Measurements from ENCODE around the gene COL6A6. TPM values are rescaled to one million over a fixed set of nuclear protein-coding genes. Genes with fewer than 3 reads are reported as not detected.

Gene COL6A6
- total RNA-seq, 1 experiment from 2014 or later, result not detected

- TF ChIP-seq POLR2AphosphoS5 (IDR thresholded peaks at IDR 0.05; ENCODE audit: low read depth, low read length) (no peak), TCF7L2 (IDR thresholded peaks at IDR 0.05; ENCODE audit: low read depth, low read length) (no peak), SIN3A (IDR thresholded peaks at IDR 0.05; ENCODE audit: borderline replicate concordance, insufficient read depth, low read depth, low read length) (no peak), CTCF (IDR thresholded peaks at IDR 0.05) (no peak), REST (IDR thresholded peaks at IDR 0.05; ENCODE audit: insufficient read depth in 1 of 2, low read depth in 2 of 2, low read length in 1 of 2) (no peak)
- no TSS peak for BruUV-seq (replicated peaks)
- Histone ChIP-seq H3K9me3 (ENCODE audit: control insufficient read depth, insufficient read depth, low read depth, low read length) (no peaks in the 10 kb centered on the region), H3K4me3 (ENCODE audit: low read depth in 2 of 2, low read length in 2 of 2) (no peak overlapping the region), H3K27me3 (ENCODE audit: control insufficient read depth, insufficient read depth, low read length) (peaks cover 20% of the 10 kb centered on the region), H3K36me3 (ENCODE audit: control insufficient read depth, insufficient read depth, low read length) (no peaks in the 10 kb centered on the region), H3K4me1 (ENCODE audit: control insufficient read depth, insufficient read depth, low read length) (no peaks in the 10 kb centered on the region), H3K27ac (ENCODE audit: low read length) (no peak overlapping the region)
- no peak for DNase-seq (ENCODE audit: low read depth, low spot score)
- intact Hi-C loops (cut with micrococcal nuclease; ENCODE audit: unreplicated experiment) (no loop called here), in situ Hi-C loops (cut with HindIII; ENCODE audit: low pct_unique_long_range_greater_than_20kb, low sequenced_read_pairs) (no loop called here)
- POLR2A ChIA-PET, result no interaction called here
- CTCF ChIA-PET, result no interaction called here
- ATAC-seq, result no peak
These were observed 2.8 kb downstream of the COL6A6 start for GRCh38 chr3:130519754-130520153.

- ChIA-PET POLR2A (no interaction called here), CTCF (no interaction called here)
- no peak overlapping the region for H3K4me3 ChIP-seq (ENCODE audit: low read depth in 2 of 2, low read length in 2 of 2)
- BruUV-seq (replicated peaks), result no TSS peak
- H3K9me3 ChIP-seq (ENCODE audit: control insufficient read depth, insufficient read depth, low read depth, low read length), result no peaks in the 10 kb centered on the region
- ATAC-seq (no peak), DNase-seq (ENCODE audit: low read depth, low spot score) (no peak)
- peaks cover 29% of the 10 kb centered on the region for H3K27me3 ChIP-seq (ENCODE audit: control insufficient read depth, insufficient read depth, low read length)
- intact Hi-C loops (cut with micrococcal nuclease; ENCODE audit: unreplicated experiment) (no loop called here), in situ Hi-C loops (cut with HindIII; ENCODE audit: low pct_unique_long_range_greater_than_20kb, low sequenced_read_pairs) (no loop called here)
- no peaks in the 10 kb centered on the region for H3K4me1 ChIP-seq (ENCODE audit: control insufficient read depth, insufficient read depth, low read length)
- no peaks in the 10 kb centered on the region for H3K36me3 ChIP-seq (ENCODE audit: control insufficient read depth, insufficient read depth, low read length)
- TF ChIP-seq TCF7L2 (IDR thresholded peaks at IDR 0.05; ENCODE audit: low read depth, low read length) (no peak), SIN3A (IDR thresholded peaks at IDR 0.05; ENCODE audit: borderline replicate concordance, insufficient read depth, low read depth, low read length) (no peak), POLR2AphosphoS5 (IDR thresholded peaks at IDR 0.05; ENCODE audit: low read depth, low read length) (no peak), CTCF (IDR thresholded peaks at IDR 0.05) (no peak), REST (IDR thresholded peaks at IDR 0.05; ENCODE audit: insufficient read depth in 1 of 2, low read depth in 2 of 2, low read length in 1 of 2) (no peak)
- no peak overlapping the region for H3K27ac ChIP-seq (ENCODE audit: low read length)
These were observed 5.4 kb downstream of the COL6A6 start for GRCh38 chr3:130522399-130522798.
